ENCODE data around the gene TXNDC15. TPM values are rescaled to one million over a fixed set of nuclear protein-coding genes. Genes with fewer than 3 reads are reported as not detected.

The TXNDC15 gene
- total and polyA plus RNA-seq, 3 donors from 2014 or later: 47.8 to 68.1 (median 64.2) TPM

DNA sequence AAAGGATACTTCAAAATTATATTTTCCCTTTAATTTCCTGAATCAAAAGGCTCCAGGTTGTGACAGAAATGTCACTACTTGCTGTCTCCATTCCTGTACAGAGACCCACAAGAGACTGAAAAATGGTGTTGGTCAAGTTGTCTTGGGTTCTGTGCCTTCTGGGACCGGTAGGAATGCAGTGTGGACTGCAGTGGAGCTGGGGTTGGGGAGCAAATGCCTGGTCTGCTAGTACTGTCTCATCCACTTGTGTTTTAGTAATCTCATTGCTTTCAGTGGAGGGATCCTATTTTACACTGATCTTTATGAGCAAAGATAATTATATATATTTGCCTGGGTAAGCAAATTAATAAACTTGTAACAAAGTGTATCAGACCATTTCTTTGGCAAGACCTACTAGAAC lies 69.4 kb downstream of the TXNDC15 start:
- intact Hi-C loops (cut with DNase I; ENCODE audit: low total_unique reads): no loop called here

GRCh38 chr5:134944630-134945029 lies 70.5 kb downstream of the TXNDC15 start:
- TF ChIP-seq POLR2A (IDR thresholded peaks at IDR 0.05): no peak
- no peak for TF ChIP-seq CTCF (IDR thresholded peaks at IDR 0.05)
- no peaks in the 10 kb centered on the region for H3K9me3 ChIP-seq
- no peak overlapping the region for H3K4me3 ChIP-seq
- H3K27me3 ChIP-seq: no peaks in the 10 kb centered on the region
- 36 to 53% methylated on average over 1 of the region's 1 CpG for WGBS, 2 donors
- intact Hi-C loops (cut with DNase I; ENCODE audit: low total_unique reads): no loop called here
- no peak for DNase-seq
- peaks cover 5% of the 10 kb centered on the region for H3K4me1 ChIP-seq
- H3K36me3 ChIP-seq (ENCODE audit: low read depth, missing control alignments): no peaks in the 10 kb centered on the region
- peak overlapping the region in 1 of 2 donors; percentile 36 for H3K27ac ChIP-seq

More for the DNA sequence above, 69.4 kb downstream of the TXNDC15 start:
- TF ChIP-seq POLR2A (IDR thresholded peaks at IDR 0.05): no peak
- H3K27ac ChIP-seq: no peak overlapping the region
- no peaks in the 10 kb centered on the region for H3K9me3 ChIP-seq
- no peak overlapping the region for H3K4me3 ChIP-seq
- peaks cover 5% of the 10 kb centered on the region for H3K4me1 ChIP-seq
- no peaks in the 10 kb centered on the region for H3K27me3 ChIP-seq
- no peak for DNase-seq
- H3K36me3 ChIP-seq (ENCODE audit: low read depth, missing control alignments): no peaks in the 10 kb centered on the region
- 26 to 45% methylated on average over 1 of the region's 1 CpG for WGBS, 2 donors

DNA sequence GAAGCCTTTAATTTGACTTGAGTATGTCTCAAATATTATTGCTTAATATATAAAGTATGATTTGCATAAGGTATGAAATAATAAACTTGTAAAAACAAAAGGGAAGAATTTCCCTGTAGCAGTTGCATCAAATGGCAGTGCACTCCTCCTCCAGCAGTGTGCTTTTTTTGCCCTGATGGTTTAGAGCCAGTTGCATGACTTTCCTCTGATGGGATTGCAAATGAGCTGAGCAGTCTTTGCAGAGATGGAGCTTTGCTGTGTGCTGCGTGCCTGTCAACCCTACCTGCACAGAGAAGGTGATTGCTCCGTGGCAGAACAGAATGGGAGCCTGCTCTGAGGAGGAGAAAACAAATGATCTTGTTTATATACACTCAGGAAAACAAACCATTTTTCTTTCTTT lies 70.9 kb downstream of the TXNDC15 start:
- WGBS, 2 donors: 70 to 80% methylated on average over 2 of the region's 2 CpGs
- H3K4me3 ChIP-seq: no peak overlapping the region
- no peak overlapping the region for H3K27ac ChIP-seq
- TF ChIP-seq CTCF (IDR thresholded peaks at IDR 0.05) (no peak), POLR2A (IDR thresholded peaks at IDR 0.05) (no peak)
- DNase-seq: no peak
- H3K27me3 ChIP-seq: no peaks in the 10 kb centered on the region
- intact Hi-C loops (cut with DNase I; ENCODE audit: low total_unique reads): no loop called here
- H3K4me1 ChIP-seq: peaks cover 5% of the 10 kb centered on the region
- H3K36me3 ChIP-seq (ENCODE audit: low read depth, missing control alignments): no peaks in the 10 kb centered on the region
- no peaks in the 10 kb centered on the region for H3K9me3 ChIP-seq

GRCh38 chr5:134948911-134949310 lies 74.7 kb downstream of the TXNDC15 start:
- H3K9me3 ChIP-seq: no peaks in the 10 kb centered on the region
- DNase-seq: no peak
- H3K36me3 ChIP-seq (ENCODE audit: low read depth, missing control alignments): no peaks in the 10 kb centered on the region
- TF ChIP-seq CTCF (IDR thresholded peaks at IDR 0.05) (no peak), POLR2A (IDR thresholded peaks at IDR 0.05) (no peak)
- no peak overlapping the region for H3K4me3 ChIP-seq
- no peaks in the 10 kb centered on the region for H3K27me3 ChIP-seq
- H3K27ac ChIP-seq: no peak overlapping the region
- H3K4me1 ChIP-seq: no peaks in the 10 kb centered on the region
- intact Hi-C loops (cut with DNase I; ENCODE audit: low total_unique reads): no loop called here
- 66 to 84% methylated on average over 5 of the region's 5 CpGs for WGBS, 2 donors

DNA sequence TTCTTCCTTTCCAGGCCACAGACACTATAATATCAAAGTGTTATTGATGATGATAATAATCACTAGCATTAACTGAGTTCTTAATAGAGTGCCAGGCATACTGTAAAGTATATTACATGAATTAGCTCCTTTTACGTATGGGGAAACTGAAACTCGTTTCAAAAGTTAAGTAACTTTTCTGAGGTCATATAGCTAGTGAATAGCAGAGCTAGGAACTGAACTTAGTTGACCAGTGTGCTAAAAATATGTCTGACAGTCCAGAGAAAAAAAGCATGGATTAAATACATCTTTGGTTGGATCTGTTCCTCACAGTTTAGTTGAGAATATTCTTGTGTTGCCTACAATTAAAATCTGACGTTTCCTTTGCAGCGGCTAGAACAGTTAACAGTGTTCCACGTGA lies 75.1 kb downstream of the TXNDC15 start:
- Histone ChIP-seq H3K4me1 (no peaks in the 10 kb centered on the region), H3K27me3 (no peaks in the 10 kb centered on the region), H3K36me3 (ENCODE audit: low read depth, missing control alignments) (no peaks in the 10 kb centered on the region), H3K4me3 (no peak overlapping the region), H3K9me3 (no peaks in the 10 kb centered on the region), H3K27ac (no peak overlapping the region)
- intact Hi-C loops (cut with DNase I; ENCODE audit: low total_unique reads): no loop called here
- TF ChIP-seq POLR2A (IDR thresholded peaks at IDR 0.05): no peak
- no peak for TF ChIP-seq CTCF (IDR thresholded peaks at IDR 0.05)
- 90 to 95% methylated on average over 5 of the region's 5 CpGs for WGBS, 2 donors
- DNase-seq: no peak

MicroRNAs within 50 kb of the gene (microRNA counts, 767-probe panel; counts per million panel counts)
- microRNA hsa-miR-4461: 0 to 152 counts per million in 2 donors

Small RNA genes within 50 kb of the gene (microRNA-seq; reads per million reads assigned to microRNA genes)
- 0 reads per million in 2 donors for gene MIR4461 (ENCODE audit: borderline number of aligned reads in 2 of 2, borderline replicate concordance in 1 of 2)

Small RNA genes within 50 kb of the gene (small RNA-seq; reads per million reads assigned to genes)
- 0 reads per million in 2 donors for gene MIR4461
- gene MTND3P25: 0 reads per million in 2 donors
- gene MTND4LP30: 0 reads per million in 2 donors

Other genes starting within 250 kb of the TXNDC15 start
- gene SAR1B, start 241.5 kb upstream of the TXNDC15 start, total RNA-seq: 10 to 100 TPM; 34.7 to 37.2 TPM
- 112 TPM for gene SAR1B, start 241.5 kb upstream of the TXNDC15 start, polyA plus RNA-seq (ENCODE audit: insufficient read depth, low read depth, low replicate concordance)
- gene SEC24A, start 225.6 kb upstream of the TXNDC15 start, total RNA-seq: 10 to 100 TPM; 13.7 to 16.7 TPM
- gene SEC24A, start 225.6 kb upstream of the TXNDC15 start, polyA plus RNA-seq (ENCODE audit: insufficient read depth, low read depth, low replicate concordance): 10.3 TPM
- gene CAMLG, start 135.8 kb upstream of the TXNDC15 start, total RNA-seq: 10 to 100 TPM; 36.9 to 53.2 TPM
- gene CAMLG, start 135.8 kb upstream of the TXNDC15 start, polyA plus RNA-seq (ENCODE audit: insufficient read depth, low read depth, low replicate concordance): 102 TPM
- 10 to 100 TPM; 53.0 to 59.5 TPM for gene DDX46, start 115.6 kb upstream of the TXNDC15 start, total RNA-seq
- 22.4 TPM for gene DDX46, start 115.6 kb upstream of the TXNDC15 start, polyA plus RNA-seq (ENCODE audit: insufficient read depth, low read depth, low replicate concordance)
- gene C5orf24, start 28.4 kb upstream of the TXNDC15 start, total RNA-seq: 10 to 100 TPM; 48.1 to 53.6 TPM
- gene C5orf24, start 28.4 kb upstream of the TXNDC15 start, polyA plus RNA-seq (ENCODE audit: insufficient read depth, low read depth, low replicate concordance): 34.6 TPM
- gene PCBD2, start 30.8 kb downstream of the TXNDC15 start, total RNA-seq: 10 to 100 TPM; 13.4 to 17.6 TPM
- gene PCBD2, start 30.8 kb downstream of the TXNDC15 start, polyA plus RNA-seq (ENCODE audit: insufficient read depth, low read depth, low replicate concordance): 5.9 TPM
- 10 to 100 TPM; 11.8 to 21.7 TPM for gene CATSPER3, start 93.5 kb downstream of the TXNDC15 start, total RNA-seq
- 56.6 TPM for gene CATSPER3, start 93.5 kb downstream of the TXNDC15 start, polyA plus RNA-seq (ENCODE audit: insufficient read depth, low read depth, low replicate concordance)
- 1 to 10 TPM; 3.0 to 4.1 TPM for gene PITX1, start 159.9 kb downstream of the TXNDC15 start, total RNA-seq
- gene PITX1, start 159.9 kb downstream of the TXNDC15 start, polyA plus RNA-seq (ENCODE audit: insufficient read depth, low read depth, low replicate concordance): 3.6 TPM

Data from testis (tissue), 3 donors.